Calu3 (cell line): Measurements from ENCODE around the gene CDK6. TPM values are rescaled to one million over a fixed set of nuclear protein-coding genes. Genes with fewer than 3 reads are reported as not detected.

Source experiments
- BruUV-seq: library from RNA; stranded (reverse); fragments of 400-500 nt; replicated peaks from 2 replicates; lab custom pipeline; 2021; lab: Mats Ljungman, UMichigan
- CTCF ChIA-PET: fragments of 300-600 bp; sonication (Branson Sonifier 250); formaldehyde crosslinking; loops from one replicate; lab custom pipeline; 2022; ENCODE audit warnings: antibody characterized with exemption; lab: Charles Lee
- DNase-seq: peaks from one replicate; pipeline ENCODE4 v3.0.0; 2022
- H3K27ac Mint-ChIP-seq: one replicate; pipeline ENCODE4 v1.8.0; 2022; ENCODE audit warnings: mixed read lengths; ENCODE audit not compliant: unreplicated experiment
- H3K27me3 Mint-ChIP-seq: one replicate; pipeline ENCODE4 v1.8.0; 2022; ENCODE audit warnings: mixed read lengths; ENCODE audit not compliant: unreplicated experiment
- H3K36me3 Mint-ChIP-seq: one replicate; pipeline ENCODE4 v1.8.0; 2022; ENCODE audit warnings: mild to moderate bottlenecking, moderate library complexity, mixed read lengths; ENCODE audit not compliant: insufficient read depth, unreplicated experiment
- H3K4me1 Mint-ChIP-seq: one replicate; pipeline ENCODE4 v1.8.0; 2022; ENCODE audit warnings: mild to moderate bottlenecking, low read depth, mixed read lengths; ENCODE audit not compliant: unreplicated experiment
- H3K4me3 Mint-ChIP-seq: one replicate; pipeline ENCODE4 v1.8.0; 2022; ENCODE audit warnings: mild to moderate bottlenecking, low read depth, moderate library complexity, mixed read lengths; ENCODE audit not compliant: unreplicated experiment
- H3K9me3 Mint-ChIP-seq: one replicate; pipeline ENCODE4 v1.8.0; 2022; ENCODE audit warnings: low read depth, mixed read lengths; ENCODE audit not compliant: unreplicated experiment
- CTCF ChIP-seq: fragments of 200-600 bp; IDR thresholded peaks from one replicate; pipeline ENCODE4 v1.8.0; 2022; ENCODE audit warnings: antibody characterized with exemption; ENCODE audit not compliant: unreplicated experiment
- intact Hi-C: fragments of 100-400 bp; cut with micrococcal nuclease; formaldehyde crosslinking; loops from one replicate; pipeline ENCODE4 v1.10.0; 2022; ENCODE audit not compliant: unreplicated experiment
- total RNA-seq: library from RNA; stranded (reverse); gene quantifications from 2 replicates; pipeline ENCODE4 v1.2.3, GENCODE V29; 2022

The CDK6 gene
- total RNA-seq, 1 experiment from 2014 or later: 87.9 TPM

- intact Hi-C loops: loop anchor here (2.0 to 10.0 kb wide), 3 partner anchors 212 to 308 kb away; partner anchors contain the start of genes PEX1 and RBM48
- TF ChIP-seq CTCF: no peak
- H3K36me3 Mint-ChIP-seq: peaks cover 72% of the 10 kb centered on the region
- peak overlapping the region; percentile 90 for H3K27ac Mint-ChIP-seq
- peak overlapping the region; percentile 79 for H3K4me3 Mint-ChIP-seq
- DNase-seq: no peak
- H3K4me1 Mint-ChIP-seq: peaks cover 4% of the 10 kb centered on the region
- H3K27me3 Mint-ChIP-seq: no peaks in the 10 kb centered on the region
- no peaks in the 10 kb centered on the region for H3K9me3 Mint-ChIP-seq
- no TSS peak for BruUV-seq
- CTCF ChIA-PET: interaction anchor here (0.9 to 2.1 kb wide), 3 partner anchors 115 to 304 kb away, joined by 3 to 11 read pairs (median 4); partner anchors contain the start of genes PEX1 and RBM48
These were observed 3.8 kb downstream of the CDK6 start for GRCh38 chr7:92832534-92833023.

- Mint-ChIP-seq H3K27ac (peak overlapping the region; percentile 90), H3K4me3 (peak overlapping the region; percentile 79), H3K27me3 (no peaks in the 10 kb centered on the region), H3K4me1 (peaks cover 10% of the 10 kb centered on the region), H3K9me3 (no peaks in the 10 kb centered on the region), H3K36me3 (peaks cover 72% of the 10 kb centered on the region)
- CTCF ChIA-PET: interaction anchor here (0.6 to 2.7 kb wide), 3 partner anchors 137 to 211 kb away, joined by 3 to 11 read pairs (median 8); no protein-coding TSS in a partner anchor
- no peak for TF ChIP-seq CTCF
- peak; percentile 8 for DNase-seq
- TSS peak; percentile 21 for BruUV-seq
- intact Hi-C loops: loop anchor here (2.0 to 10.0 kb wide), 3 partner anchors 211 to 307 kb away; partner anchors contain the start of genes PEX1 and RBM48
These were observed 4.4 kb downstream of the CDK6 start for GRCh38 chr7:92831716-92832533.

GRCh38 chr7:92830532-92831110, 5.8 kb downstream of the CDK6 start:
- no peak for DNase-seq
- peak overlapping the region; percentile 79 for H3K4me3 Mint-ChIP-seq
- CTCF ChIA-PET: interaction anchor here (2.7 kb wide), 1 partner anchor 136 kb away, joined by 8 read pairs; no protein-coding TSS in a partner anchor
- peaks cover 68% of the 10 kb centered on the region for H3K36me3 Mint-ChIP-seq
- no peak for TF ChIP-seq CTCF
- peaks cover 21% of the 10 kb centered on the region for H3K4me1 Mint-ChIP-seq
- BruUV-seq: no TSS peak
- H3K9me3 Mint-ChIP-seq: no peaks in the 10 kb centered on the region
- peak overlapping the region; percentile 90 for H3K27ac Mint-ChIP-seq
- H3K27me3 Mint-ChIP-seq: no peaks in the 10 kb centered on the region
- intact Hi-C loops: loop anchor here (5.0 to 10.0 kb wide), 2 partner anchors 227 to 306 kb away; partner anchors contain the start of genes PEX1 and RBM48

- no peak for DNase-seq
- TF ChIP-seq CTCF: no peak
- intact Hi-C loops: loop anchor here (5.0 to 10.0 kb wide), 2 partner anchors 227 to 305 kb away; partner anchors contain the start of genes PEX1 and RBM48
- H3K27ac Mint-ChIP-seq: no peak overlapping the region
- H3K36me3 Mint-ChIP-seq: peaks cover 62% of the 10 kb centered on the region
- CTCF ChIA-PET: interaction anchor here (2.7 kb wide), 1 partner anchor 135 kb away, joined by 8 read pairs; no protein-coding TSS in a partner anchor
- no TSS peak for BruUV-seq
- peak overlapping the region; percentile 79 for H3K4me3 Mint-ChIP-seq
- H3K27me3 Mint-ChIP-seq: no peaks in the 10 kb centered on the region
- H3K9me3 Mint-ChIP-seq: no peaks in the 10 kb centered on the region
- peaks cover 27% of the 10 kb centered on the region for H3K4me1 Mint-ChIP-seq
These were observed 6.3 kb downstream of the CDK6 start for GRCh38 chr7:92830027-92830426.
